K562 (cell line): Measurements from ENCODE around the gene PDIA4. TPM values are rescaled to one million over a fixed set of nuclear protein-coding genes. Genes with fewer than 3 reads are reported as not detected.
A peak's percentile ranks its signal among the peaks of the same experiment; 100 is the strongest.

ENCODE experiments used
- ATAC-seq: fragments of 200-7000 bp; cut with Tn5 transposase; 3 replicates; pipeline ENCODE4 v1.9.1; 2020; ENCODE audit warnings: moderate library complexity
- BruUV-seq: library from RNA; stranded (reverse); fragments of 400-500 nt; replicated peaks from 2 replicates; lab custom pipeline; 2021; lab: Mats Ljungman, UMichigan
- CTCF ChIA-PET: fragments of 300-600 bp; formaldehyde crosslinking; extraction: SDS; loops from one replicate; lab custom pipeline; 2021; ENCODE audit warnings: low intra/inter-chr PET ratio; lab: Yijun Ruan, JAX
- POLR2A ChIA-PET: fragments of 300-600, 350-650 bp; sonication (Branson Sonifier 250); formaldehyde crosslinking; extraction: SDS; loops from one replicate; lab custom pipeline; 2021; ENCODE audit warnings: antibody characterized with exemption, inconsistent platforms; lab: Yijun Ruan, JAX
- DNase-seq, 4 experiments: peaks; one replicate each; pipeline versions ENCODE4 v3.0.0 to v3.0.0-alpha.2; 2011 to 2018; ENCODE audit warnings: low spot score in 3 of 4, mixed read lengths in 3 of 4; ENCODE audit errors: extremely low read depth in 1 of 4
- FAIRE-seq: peaks from 2 replicates; lab custom pipeline; 2011; peaks lifted over from hg19 to GRCh38; lab: Jason Lieb, UNC
- H2AFZ ChIP-seq: 2 replicates; pipeline ENCODE4 v1.6.0; 2011; ENCODE audit warnings: low read depth, low read length, control low read depth, inconsistent platforms
- H3K27ac ChIP-seq: fragments of 200-600 bp; 3 replicates; pipeline ENCODE4 v1.8.0; 2011; ENCODE audit warnings: low read depth, mild to moderate bottlenecking, control low read depth, inconsistent platforms, low read length, moderate library complexity, mixed read lengths; ENCODE audit errors: extremely low read depth
- H3K27me3 ChIP-seq, 2 experiments: fragments of 300-600 bp in 1 of 2; 2 replicates in 1 of 2; 3 replicates in 1 of 2; pipeline versions ENCODE4 v1.6.0 to v1.8.0; 2011; ENCODE audit warnings: inconsistent platforms in 2 of 2, low read length in 2 of 2, mild to moderate bottlenecking in 1 of 2, mixed read lengths in 1 of 2, moderate library complexity in 1 of 2; ENCODE audit not compliant: control insufficient read depth in 2 of 2, insufficient read depth in 2 of 2
- H3K36me3 ChIP-seq: fragments of 300-600 bp; 3 replicates; pipeline ENCODE4 v1.8.0; 2011; ENCODE audit warnings: mild to moderate bottlenecking, low read length, inconsistent platforms; ENCODE audit not compliant: control insufficient read depth, insufficient read depth
- H3K4me1 ChIP-seq, 2 experiments: fragments of 200-600 bp in 1 of 2; replicated peaks in 1 of 2; 2 replicates in 1 of 2; 3 replicates in 1 of 2; pipeline versions ENCODE4 v1.5.1 to v1.8.0; 2011; ENCODE audit warnings: inconsistent platforms in 2 of 2, low read length in 2 of 2, mild to moderate bottlenecking in 1 of 2, mixed read lengths in 1 of 2, moderate library complexity in 1 of 2; ENCODE audit not compliant: control insufficient read depth in 2 of 2, insufficient read depth in 2 of 2
- H3K4me2 ChIP-seq: 2 replicates; pipeline ENCODE4 v1.6.1; 2011; ENCODE audit warnings: low read length, control low read depth, inconsistent platforms, mixed read lengths; ENCODE audit not compliant: insufficient read depth
- H3K4me3 ChIP-seq: fragments of 200-600 bp; sonication (generic), shearing (Covaris generic); 2 replicates; pipeline ENCODE4 v1.5.1; 2016; ENCODE audit warnings: control low read depth, inconsistent platforms
- H3K79me2 ChIP-seq: fragments of 200-600 bp; 3 replicates; pipeline ENCODE4 v1.8.0; 2011; ENCODE audit warnings: low read length, inconsistent platforms; ENCODE audit not compliant: control insufficient read depth, insufficient read depth
- H3K9ac ChIP-seq, 2 experiments: 2 replicates each; pipeline versions ENCODE4 v1.6.0 to v1.6.1; 2011; ENCODE audit warnings: low read depth in 2 of 2, low read length in 2 of 2, control low read depth in 1 of 2, inconsistent platforms in 1 of 2, mild to moderate bottlenecking in 1 of 2, mixed read lengths in 1 of 2; ENCODE audit not compliant: insufficient read depth in 1 of 2
- H3K9me1 ChIP-seq: one replicate; pipeline ENCODE4 v1.6.0; 2011; ENCODE audit warnings: inconsistent platforms, mild to moderate bottlenecking, low read length, moderate library complexity; ENCODE audit not compliant: control insufficient read depth, insufficient read depth
- H3K9me3 ChIP-seq: replicated peaks from 2 replicates; pipeline ENCODE4 v1.5.1; 2011; ENCODE audit warnings: low read depth, low read length, inconsistent platforms; ENCODE audit not compliant: control insufficient read depth, insufficient read depth
- H4K20me1 ChIP-seq: replicated peaks from 2 replicates; pipeline ENCODE4 v1.6.1; 2011; ENCODE audit warnings: low read length, inconsistent platforms, mixed read lengths; ENCODE audit not compliant: control insufficient read depth, insufficient read depth
- AFF4 ChIP-seq: sonication (generic); formaldehyde crosslinking; IDR thresholded peaks from 2 replicates; pipeline ENCODE4 v1.8.0; 2023; ENCODE audit warnings: mild to moderate bottlenecking, missing genetic modification reagents
- C11orf30 ChIP-seq: fragments of 450-650 bp; IDR thresholded peaks from 2 replicates; pipeline ENCODE4 v1.6.1; 2016; ENCODE audit warnings: low read depth, mild to moderate bottlenecking
- EHMT2 ChIP-seq: fragments of 450-650 bp; IDR thresholded peaks from 2 replicates; pipeline ENCODE4 v1.6.1; 2018; ENCODE audit warnings: antibody characterized with exemption
- EP400 ChIP-seq: fragments of 450-650 bp; IDR thresholded peaks from 2 replicates; pipeline ENCODE4 v1.6.1; 2017; ENCODE audit warnings: antibody characterized with exemption, mild to moderate bottlenecking, moderate library complexity
- KDM1A ChIP-seq, 2 experiments: fragments of 450-650 bp; IDR thresholded peaks; 2 replicates each; pipeline ENCODE4 v1.6.1; 2016; ENCODE audit warnings: mild to moderate bottlenecking in 2 of 2
- SREBF1 ChIP-seq: fragments of 150-350 bp; IDR thresholded peaks from 2 replicates; pipeline ENCODE4 v1.6.1; 2014; ENCODE audit warnings: antibody characterized with exemption, low read depth, low read length, borderline replicate concordance
- SUPT5H ChIP-seq: fragments of 450-650 bp; IDR thresholded peaks from 2 replicates; pipeline ENCODE4 v1.6.1; 2016
- TRIM28 ChIP-seq: fragments of 450-650 bp; IDR thresholded peaks from 2 replicates; pipeline ENCODE4 v1.6.1; 2017
- XRCC3 ChIP-seq: fragments of 450-650 bp; IDR thresholded peaks from 2 replicates; pipeline ENCODE4 v1.6.1; 2017; ENCODE audit warnings: mild to moderate bottlenecking, moderate library complexity
- ZNF12 ChIP-seq: sonication (generic); formaldehyde crosslinking; IDR thresholded peaks from 2 replicates; pipeline ENCODE4 v1.4.0; 2020; ENCODE audit warnings: mild to moderate bottlenecking, missing genetic modification reagents
- ZNF75A ChIP-seq: fragments of 450-650 bp; formaldehyde crosslinking; IDR thresholded peaks from 2 replicates; pipeline ENCODE4 v1.4.0; 2020; ENCODE audit warnings: mild to moderate bottlenecking
- WGBS: fragments of 100-300 bp; shearing (Covaris generic); methylation state at CpG from one replicate; pipeline ENCODE4 v1.1.6; 2016; ENCODE audit warnings: low coverage, mixed read lengths; ENCODE audit not compliant: insufficient coverage; ENCODE audit errors: missing lambda C conversion rate; 5-methylcytosine and 5-hydroxymethylcytosine counted together
- in situ Hi-C: fragments of 300-500 bp; cut with MboI; formaldehyde crosslinking; loops from 4 replicates; pipeline ENCODE4 v1.15.0; 2018; ENCODE audit warnings: inconsistent platforms, mixed read lengths
- intact Hi-C: fragments of 100-400 bp; cut with micrococcal nuclease; formaldehyde crosslinking; loops from 2 replicates; pipeline ENCODE4 v1.14.2; 2022
- polyA plus RNA-seq, 8 experiments: library from polyadenylated mRNA; depleted of rRNA in 4 of 8; stranded (reverse) in 5 of 8; unstranded in 3 of 8; fragments of >200 nt; fragmentation: Nextera tagmentation in 2 of 8; fragmentation: Illumina TruSeq in 1 of 8; extraction: Ambion mirVana in 2 of 8; extraction: Trizol in 1 of 8; gene quantifications; 2 replicates each; pipeline versions ENCODE4 v1.2.1 to v1.2.3, GENCODE V29; 2011 to 2014; ENCODE audit warnings: inconsistent platforms in 1 of 8, missing spikeins in 1 of 8
- total RNA-seq, 7 experiments: library from RNA; depleted of rRNA in 6 of 7; stranded (reverse); fragments of >200 nt in 6 of 7; fragmentation: Illumina TruSeq in 2 of 7; extraction: Trizol in 2 of 7; gene quantifications; 2 replicates each; pipeline versions ENCODE4 v1.2.1 to v1.2.3, GENCODE V29; 2011 to 2021; ENCODE audit warnings: low replicate concordance in 1 of 7
- TF ChIP-seq, protein P1 (sequence below): sonication (generic); formaldehyde crosslinking; IDR thresholded peaks from 2 replicates; pipeline ENCODE4 v1.8.1; 2022; ENCODE audit warnings: missing genetic modification reagents
- TF ChIP-seq, protein P2 (sequence below): fragments of 450-650 bp; formaldehyde crosslinking; IDR thresholded peaks from 2 replicates; pipeline ENCODE4 v1.4.0; 2020; ENCODE audit warnings: mild to moderate bottlenecking, moderate library complexity

PDIA4 gene
- total and polyA plus RNA-seq, 9 of the 15 experiments (the other 6 are each of a cell fraction or from before 2014, with no cell fraction given), result 9.1 to 175 (median 146) TPM

- TF ChIP-seq, protein P1, sequence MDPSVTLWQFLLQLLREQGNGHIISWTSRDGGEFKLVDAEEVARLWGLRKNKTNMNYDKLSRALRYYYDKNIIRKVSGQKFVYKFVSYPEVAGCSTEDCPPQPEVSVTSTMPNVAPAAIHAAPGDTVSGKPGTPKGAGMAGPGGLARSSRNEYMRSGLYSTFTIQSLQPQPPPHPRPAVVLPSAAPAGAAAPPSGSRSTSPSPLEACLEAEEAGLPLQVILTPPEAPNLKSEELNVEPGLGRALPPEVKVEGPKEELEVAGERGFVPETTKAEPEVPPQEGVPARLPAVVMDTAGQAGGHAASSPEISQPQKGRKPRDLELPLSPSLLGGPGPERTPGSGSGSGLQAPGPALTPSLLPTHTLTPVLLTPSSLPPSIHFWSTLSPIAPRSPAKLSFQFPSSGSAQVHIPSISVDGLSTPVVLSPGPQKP (CRISPR knock-in tag), result no peak
- peak; percentile 99 for TF ChIP-seq TRIM28
- TF ChIP-seq XRCC3, result peak; percentile 92
Measured at GRCh38 chr7:149036676-149037075, 8.4 kb upstream of the PDIA4 start (continued).

DNA sequence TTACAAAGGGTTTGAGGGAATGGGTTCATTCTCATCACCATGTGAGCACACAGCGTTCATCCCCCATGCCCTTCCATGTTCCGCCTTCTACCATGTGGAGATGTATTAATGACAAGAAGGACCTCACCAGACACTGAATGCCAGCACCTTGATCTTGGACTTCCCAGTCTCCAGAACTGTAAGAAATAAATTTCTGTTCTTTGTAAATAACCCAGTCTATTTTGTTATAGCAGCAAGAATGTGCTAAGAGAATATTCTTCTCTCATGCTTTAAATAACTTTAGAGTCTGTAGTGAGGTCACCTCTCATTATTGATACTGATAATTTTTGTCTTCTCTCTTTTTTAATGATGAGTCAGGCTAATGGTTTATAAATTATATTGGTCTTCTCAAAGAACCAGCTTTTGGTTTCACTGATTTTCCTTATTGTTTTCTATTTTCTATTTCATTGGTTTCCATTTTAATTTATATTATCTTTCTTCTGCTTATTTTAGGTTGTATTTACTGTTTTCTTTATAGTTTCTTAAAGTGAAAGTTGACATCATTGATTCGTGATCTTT, 3.1 kb upstream of the PDIA4 start:
- ATAC-seq (no peak), DNase-seq (no peak), FAIRE-seq (no peak)
- H3K4me3 ChIP-seq, result no peak overlapping the region
- WGBS, result 66% methylated on average over 3 of the region's 3 CpGs
- H4K20me1 ChIP-seq, result no peaks in the 10 kb centered on the region
- H3K27ac ChIP-seq, result no peak overlapping the region
- H3K4me1 ChIP-seq, result peaks cover 13 to 14% of the 10 kb centered on the region in 2 experiments; a peak in 4 of 5 replicates
- no peaks in the 10 kb centered on the region for H3K27me3 ChIP-seq
- intact Hi-C loops (no loop called here), in situ Hi-C loops (no loop called here)
- peaks cover 18% of the 10 kb centered on the region for H3K79me2 ChIP-seq
- no TSS peak for BruUV-seq
- peak overlapping the region; percentile 25; the same call in 1 of the 2 replicates for H2AFZ ChIP-seq
- H3K4me2 ChIP-seq, result no peak overlapping the region
- POLR2A ChIA-PET, result interaction anchor here (0.6 to 1.5 kb wide), 3 partner anchors 17 to 27 kb away, joined by 4 read pairs; no protein-coding TSS in a partner anchor
- H3K36me3 ChIP-seq, result peaks cover 4% of the 10 kb centered on the region; the same call in 2 of the 3 replicates
- no peak overlapping the region for H3K9ac ChIP-seq
- no peaks in the 10 kb centered on the region; the same call in 1 of the 2 replicates for H3K9me3 ChIP-seq
- CTCF ChIA-PET, result no interaction called here
- no peaks in the 10 kb centered on the region for H3K9me1 ChIP-seq
- peak; percentile 18; the same call in 1 of the 2 replicates for TF ChIP-seq EP400
- TF ChIP-seq ZNF12 (CRISPR knock-in tag), result peak; percentile 70; the same call in 1 of the 2 replicates
- TF ChIP-seq KDM1A (IDR thresholded peaks at IDR 0.05), result no peak
- no peak for TF ChIP-seq SREBF1
- no peak for TF ChIP-seq ZNF75A
- TF ChIP-seq AFF4, result no peak
- TF ChIP-seq, protein P2, sequence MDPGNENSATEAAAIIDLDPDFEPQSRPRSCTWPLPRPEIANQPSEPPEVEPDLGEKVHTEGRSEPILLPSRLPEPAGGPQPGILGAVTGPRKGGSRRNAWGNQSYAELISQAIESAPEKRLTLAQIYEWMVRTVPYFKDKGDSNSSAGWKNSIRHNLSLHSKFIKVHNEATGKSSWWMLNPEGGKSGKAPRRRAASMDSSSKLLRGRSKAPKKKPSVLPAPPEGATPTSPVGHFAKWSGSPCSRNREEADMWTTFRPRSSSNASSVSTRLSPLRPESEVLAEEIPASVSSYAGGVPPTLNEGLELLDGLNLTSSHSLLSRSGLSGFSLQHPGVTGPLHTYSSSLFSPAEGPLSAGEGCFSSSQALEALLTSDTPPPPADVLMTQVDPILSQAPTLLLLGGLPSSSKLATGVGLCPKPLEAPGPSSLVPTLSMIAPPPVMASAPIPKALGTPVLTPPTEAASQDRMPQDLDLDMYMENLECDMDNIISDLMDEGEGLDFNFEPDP (CRISPR knock-in tag), result no peak
- no peak for TF ChIP-seq SUPT5H
- TF ChIP-seq C11orf30, result peak; percentile 77
- no peak for TF ChIP-seq EHMT2
